Measurements from ENCODE around the gene SYNE2. TPM values are rescaled to one million over a fixed set of nuclear protein-coding genes. Genes with fewer than 3 reads are reported as not detected.

Gene SYNE2
- total RNA-seq, 1 donor from 2014 or later: 85.7 TPM

- DNase-seq (ENCODE audit: low spot score): no peak
These were observed 400.9 kb downstream of the SYNE2 start for GRCh38 chr14:64253672-64254071.

- no peak for DNase-seq (ENCODE audit: low spot score)
These were observed 403.0 kb downstream of the SYNE2 start for GRCh38 chr14:64255756-64256155.

- DNase-seq (ENCODE audit: low spot score): no peak
These were observed 407.6 kb downstream of the SYNE2 start for GRCh38 chr14:64260418-64260817.

DNA sequence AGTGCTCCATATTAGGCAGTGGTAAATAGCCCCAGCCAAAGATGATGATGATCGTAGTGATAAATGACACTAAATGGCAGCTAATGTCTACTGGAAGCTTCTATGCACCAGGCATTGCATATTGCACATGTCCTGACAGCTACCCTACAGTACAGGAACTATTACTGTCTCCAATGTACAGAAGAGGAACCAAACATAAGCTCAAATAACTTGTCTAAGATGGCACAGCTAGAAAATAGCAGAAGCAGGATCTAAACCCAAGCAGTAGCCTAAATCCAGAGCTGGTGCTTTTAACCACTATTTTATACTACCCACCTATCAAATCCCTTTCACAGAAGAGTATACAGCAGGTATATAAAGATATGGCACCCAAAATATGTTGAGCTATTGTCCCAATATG is 412.4 kb downstream of the SYNE2 start:
- no peak for DNase-seq (ENCODE audit: low spot score)

GRCh38 chr14:64266239-64266638 is 413.4 kb downstream of the SYNE2 start:
- no peak for DNase-seq (ENCODE audit: low spot score)

DNA sequence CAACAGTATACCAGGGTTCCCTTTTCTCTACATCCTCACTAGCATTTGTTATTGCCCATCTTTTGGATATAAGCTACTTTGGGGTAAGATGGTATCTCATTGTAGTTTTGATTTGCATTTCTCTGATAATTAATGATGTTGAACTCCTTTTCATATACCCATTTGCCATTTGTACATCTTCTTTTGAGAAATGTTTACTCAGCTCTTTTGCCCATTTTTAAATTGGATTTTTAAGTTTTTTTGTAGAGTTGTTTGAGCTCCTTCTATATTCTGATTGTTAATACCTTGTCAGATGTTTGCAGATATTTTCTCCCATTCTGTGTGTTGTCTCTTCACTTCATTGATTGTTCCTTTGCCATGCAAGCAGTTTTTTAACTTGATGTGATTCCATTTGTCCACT is 419.2 kb downstream of the SYNE2 start:
- DNase-seq (ENCODE audit: low spot score): no peak

Other genes with a start within 250 kb of the SYNE2 start
- gene WDR89, start 211.1 kb upstream of the SYNE2 start, total RNA-seq: 13.9 TPM
- 30.2 TPM for gene SGPP1, start 124.9 kb upstream of the SYNE2 start, total RNA-seq